ENCODE measurements around the gene BAIAP2L1.
"Not testable (repeated sequence)": the region's sequence is repeated elsewhere in the genome, so short reads cannot be mapped to it uniquely, and the experiment has no call there.

BAIAP2L1 gene

GRCh38 chr7:98400542-98401340 is at the start of gene BAIAP2L1:
TSS of gene BAIAP2L1 (minus strand) at chr7:98401090. CDS start at chr7:98400852, 238 bp downstream.
- peak; percentile 77 for DNase-seq

GRCh38 chr7:98448766-98449165 is 47.9 kb upstream of the BAIAP2L1 start:
- no peak for DNase-seq

GRCh38 chr7:98440992-98441391 is 40.1 kb upstream of the BAIAP2L1 start:
- not testable (repeated sequence) for DNase-seq

- no peak for DNase-seq
Measured at GRCh38 chr7:98439484-98439883, 38.6 kb upstream of the BAIAP2L1 start.

- no peak for DNase-seq
Measured at GRCh38 chr7:98434087-98434486, 33.2 kb upstream of the BAIAP2L1 start.

GRCh38 chr7:98429799-98430198 is 28.9 kb upstream of the BAIAP2L1 start:
- no peak for DNase-seq

GRCh38 chr7:98423043-98423442 is 22.2 kb upstream of the BAIAP2L1 start:
- no peak for DNase-seq

GRCh38 chr7:98420966-98421612 is 20.2 kb upstream of the BAIAP2L1 start:
- peak; percentile 58 for DNase-seq

GRCh38 chr7:98419988-98420387 is 19.1 kb upstream of the BAIAP2L1 start:
- DNase-seq, result not testable (repeated sequence)

GRCh38 chr7:98419316-98419691 is 18.4 kb upstream of the BAIAP2L1 start:
- not testable (repeated sequence) for DNase-seq

GRCh38 chr7:98418636-98419315 is 17.9 kb upstream of the BAIAP2L1 start:
- DNase-seq, result peak; percentile 42

GRCh38 chr7:98418271-98418635 is 17.4 kb upstream of the BAIAP2L1 start:
- DNase-seq, result no peak

GRCh38 chr7:98417604-98418270 is 16.8 kb upstream of the BAIAP2L1 start:
- DNase-seq, result not testable (repeated sequence)

- DNase-seq, result no peak
Measured at GRCh38 chr7:98414205-98414900, 13.5 kb upstream of the BAIAP2L1 start.

GRCh38 chr7:98413655-98414054 is 12.8 kb upstream of the BAIAP2L1 start:
- DNase-seq, result not testable (repeated sequence)

- DNase-seq, result no peak
Measured at GRCh38 chr7:98409843-98410242, 9.0 kb upstream of the BAIAP2L1 start.

- not testable (repeated sequence) for DNase-seq
Measured at GRCh38 chr7:98408146-98408545, 7.3 kb upstream of the BAIAP2L1 start.

GRCh38 chr7:98406827-98407226 is 5.9 kb upstream of the BAIAP2L1 start:
- DNase-seq, result no peak

- DNase-seq, result no peak
Measured at GRCh38 chr7:98404840-98405239, 4.0 kb upstream of the BAIAP2L1 start.

- DNase-seq, result no peak
Measured at GRCh38 chr7:98399890-98400541, 874 bp downstream of the BAIAP2L1 start.

- no peak for DNase-seq
Measured at GRCh38 chr7:98399462-98399861, 1.4 kb downstream of the BAIAP2L1 start.
